NCI-H2196 (cell line): ENCODE results near the gene FAM184B.

Experiments
- DNase-seq: peaks from one replicate; lab custom pipeline; 2025; ENCODE audit not compliant: unreplicated experiment; lab: John Stamatoyannopoulos, UW

FAM184B gene

DNA sequence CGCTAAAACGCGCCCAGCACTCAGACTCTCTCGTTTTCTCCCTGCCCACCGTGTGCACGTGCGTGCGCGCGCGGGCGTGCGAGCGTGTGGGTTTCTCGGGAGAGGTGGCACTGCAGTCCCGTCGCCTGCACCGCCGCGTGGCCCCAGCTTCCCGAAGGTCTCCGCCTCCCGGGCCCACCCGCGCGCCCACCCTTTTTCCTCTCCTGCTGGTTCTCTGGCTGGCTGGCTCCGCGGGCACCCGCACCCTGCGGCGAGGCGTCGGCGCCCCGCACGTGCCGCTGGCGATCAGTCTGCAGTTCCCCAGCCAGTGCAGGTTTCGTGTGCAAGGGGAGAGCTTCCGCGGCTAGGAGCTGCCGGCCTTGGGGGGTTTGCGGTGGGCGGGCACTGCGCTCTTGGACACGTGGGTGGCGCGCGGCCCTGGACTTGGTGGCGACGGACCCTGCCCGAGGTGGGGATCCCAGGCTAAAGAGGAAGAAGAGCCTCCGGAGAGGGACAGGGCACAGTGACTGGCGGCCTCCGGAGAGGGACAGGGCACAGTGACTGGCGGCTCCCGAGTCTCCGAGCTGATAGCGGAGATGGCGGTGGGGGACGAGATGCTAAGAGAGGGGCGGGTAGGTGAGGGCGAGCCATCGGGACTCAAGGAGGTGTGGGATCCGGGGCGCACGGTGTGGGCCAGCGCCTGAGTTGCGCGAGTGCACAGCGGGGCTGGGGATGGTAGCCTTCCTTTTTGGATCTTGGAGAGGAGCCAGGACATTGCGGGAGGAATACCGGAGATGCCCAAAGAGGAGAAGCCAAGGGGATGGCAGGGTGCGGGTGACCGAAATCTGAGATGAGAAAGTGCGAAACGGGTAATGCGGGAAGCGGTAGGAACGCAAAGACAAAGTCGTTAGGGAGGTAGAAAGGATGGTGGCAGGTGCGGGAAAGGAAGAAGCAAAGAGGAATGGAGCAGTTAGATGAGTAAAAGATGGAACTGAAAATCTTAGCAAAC is at the start of gene FAM184B:
TSS of gene FAM184B (minus strand) at position 322 of the 988 bp plus-strand sequence. CDS start 322 bp downstream, outside the sequence.
- DNase-seq, result no peak

DNA sequence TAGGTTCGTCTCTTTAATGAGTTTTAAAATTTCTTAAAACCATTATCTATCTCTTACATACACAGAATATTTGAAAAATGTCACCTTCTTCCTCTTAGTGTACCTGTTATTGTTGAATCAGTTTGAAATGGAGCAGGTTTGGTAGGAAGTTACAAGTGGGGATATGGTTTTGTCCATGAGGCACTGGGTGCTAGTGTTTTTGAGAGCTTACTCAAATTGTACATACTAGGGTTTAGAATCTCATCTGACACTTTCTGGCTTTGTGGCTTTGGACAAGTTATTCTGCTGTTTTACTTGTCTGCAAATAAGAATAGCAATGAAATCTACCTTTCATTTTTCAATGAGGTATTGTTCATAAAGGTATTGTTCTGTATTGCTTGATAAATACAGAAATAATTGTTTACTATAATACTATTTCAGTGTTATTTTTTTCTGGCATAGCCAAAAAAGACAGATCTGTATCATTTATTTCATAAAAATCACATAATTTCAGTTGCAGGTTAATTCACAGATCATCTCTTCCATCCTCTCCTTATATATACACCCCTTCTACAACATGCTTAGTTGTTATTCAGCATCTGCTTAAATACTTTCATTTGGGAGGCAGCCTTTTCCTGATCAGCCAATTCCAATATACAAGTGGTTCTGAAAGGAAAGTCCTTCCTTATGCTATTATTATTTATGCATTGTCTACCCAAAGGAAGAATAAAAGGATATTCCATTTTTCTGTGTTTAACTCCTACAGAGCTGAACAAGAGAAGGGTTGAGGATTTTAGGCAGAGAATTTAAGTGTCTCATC is 42.6 kb upstream of the FAM184B start:
- no peak for DNase-seq

DNA sequence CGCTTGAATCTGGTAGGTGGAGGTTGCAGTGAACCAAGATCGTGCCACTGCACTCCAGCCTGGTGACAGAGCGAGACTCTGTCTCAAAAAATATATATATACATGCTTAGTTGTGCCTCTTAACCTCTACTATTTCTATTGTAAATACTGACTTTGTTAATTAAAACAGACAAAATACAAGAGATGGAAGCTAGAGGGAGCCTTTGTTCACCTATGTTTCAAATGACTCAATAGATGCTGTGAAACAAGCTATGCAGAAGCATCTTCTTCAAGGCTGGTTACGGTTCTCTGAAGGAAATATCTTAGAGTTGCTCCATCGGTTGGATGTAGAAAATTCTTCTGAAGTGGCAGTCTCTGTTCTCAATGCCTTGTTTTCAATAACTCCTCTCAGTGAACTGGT is 35.6 kb upstream of the FAM184B start:
- peak; percentile 53 for DNase-seq

DNA sequence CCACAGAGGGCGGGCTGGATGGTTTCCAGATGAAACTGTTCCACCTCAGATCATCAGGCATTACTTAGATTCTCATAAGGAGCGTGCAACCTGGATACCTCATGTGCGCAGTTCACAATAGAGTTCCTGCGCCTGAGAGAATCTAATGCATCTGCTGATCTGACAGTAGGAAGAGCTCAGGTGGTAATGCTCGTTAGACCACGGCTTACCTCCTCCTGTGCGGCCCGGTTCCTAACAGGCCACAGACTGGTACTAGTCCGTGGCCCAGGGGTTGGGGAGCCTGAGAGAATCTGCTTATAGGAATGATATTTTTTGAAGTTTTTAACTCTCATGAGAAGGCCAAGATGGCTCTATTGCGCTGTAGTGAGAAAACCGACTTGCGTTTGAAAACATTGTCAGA is 34.7 kb upstream of the FAM184B start:
- no peak for DNase-seq

DNA sequence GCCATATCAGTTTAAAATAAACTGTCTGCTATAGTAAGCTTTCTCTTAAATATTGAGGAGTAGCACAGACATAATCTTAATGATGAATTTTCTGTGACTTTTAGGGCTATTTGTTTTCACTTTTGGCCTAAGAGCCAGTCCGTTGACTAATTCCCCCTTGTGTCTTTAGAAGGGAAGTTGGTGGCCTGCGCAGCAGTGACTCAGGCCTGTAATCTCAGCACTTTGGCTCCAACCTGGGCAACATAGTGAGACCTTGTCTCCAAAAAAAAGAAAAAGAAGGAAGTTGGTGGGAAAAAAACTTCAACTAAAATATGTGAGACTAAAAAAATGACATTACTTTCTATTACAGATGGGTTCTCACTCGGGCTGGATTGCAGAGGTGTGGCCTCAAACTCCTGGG is 32.7 kb upstream of the FAM184B start:
- DNase-seq, result no peak

DNA sequence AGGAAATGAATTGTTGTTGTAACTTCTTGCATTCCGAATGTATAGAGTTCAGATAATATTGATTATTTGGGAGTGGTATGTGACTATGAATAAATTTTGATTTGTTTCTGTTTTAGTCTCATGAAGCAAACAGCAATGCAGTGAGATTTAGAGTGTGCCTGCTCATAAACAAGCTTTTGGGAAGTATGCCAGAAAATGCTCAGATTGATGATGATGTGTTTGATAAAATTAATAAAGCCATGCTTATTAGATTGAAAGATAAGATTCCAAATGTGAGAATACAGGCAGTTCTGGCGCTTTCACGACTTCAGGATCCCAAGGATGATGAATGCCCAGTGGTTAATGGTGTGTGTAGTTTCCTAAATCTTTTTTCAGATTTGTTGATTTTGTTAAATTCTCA is 31.4 kb upstream of the FAM184B start:
- DNase-seq, result no peak

DNA sequence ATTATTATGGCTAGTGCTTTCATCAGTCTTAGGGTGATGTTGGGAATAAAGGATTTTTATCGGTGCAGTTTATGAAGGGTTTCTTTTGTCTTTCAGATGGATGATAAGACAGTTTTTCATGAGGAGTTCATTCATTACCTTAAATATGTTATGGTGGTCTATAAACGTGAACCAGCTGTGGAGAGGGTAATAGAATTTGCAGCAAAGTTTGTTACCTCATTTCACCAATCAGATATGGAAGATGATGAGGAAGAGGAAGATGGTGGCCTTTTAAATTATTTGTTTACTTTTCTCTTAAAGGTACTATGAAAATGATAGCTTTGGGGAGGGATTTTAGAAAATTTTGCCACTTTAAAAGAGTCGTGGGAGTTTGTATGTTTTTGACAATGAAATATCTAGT is 30.7 kb upstream of the FAM184B start:
- no peak for DNase-seq

DNA sequence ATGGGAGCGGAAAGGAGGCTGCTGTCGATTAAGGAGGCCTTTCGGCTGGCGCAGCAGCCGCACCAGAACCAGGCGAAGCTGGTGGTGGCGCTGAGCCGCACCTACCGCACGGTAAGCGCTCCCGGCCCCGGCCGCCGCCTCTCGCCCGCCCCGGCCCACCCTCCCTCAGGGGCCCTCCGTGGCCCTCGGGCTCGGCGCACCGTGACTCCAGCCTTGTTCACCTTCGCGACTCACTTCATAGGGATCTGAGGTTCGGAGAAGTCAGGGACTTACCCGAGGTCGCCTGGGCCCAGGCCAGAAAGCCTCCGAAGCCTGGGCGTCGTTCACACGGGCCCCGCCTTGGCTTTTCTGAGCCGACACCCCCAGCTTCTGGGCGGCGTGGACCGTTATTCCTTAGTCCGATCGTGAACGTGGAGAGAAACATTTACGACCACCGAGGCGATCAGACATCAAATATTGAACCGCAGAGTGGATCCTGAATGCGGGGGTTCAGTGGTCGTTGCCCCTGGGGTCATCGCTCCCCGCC is 29.7 kb upstream of the FAM184B start:
- DNase-seq, result no peak

DNA sequence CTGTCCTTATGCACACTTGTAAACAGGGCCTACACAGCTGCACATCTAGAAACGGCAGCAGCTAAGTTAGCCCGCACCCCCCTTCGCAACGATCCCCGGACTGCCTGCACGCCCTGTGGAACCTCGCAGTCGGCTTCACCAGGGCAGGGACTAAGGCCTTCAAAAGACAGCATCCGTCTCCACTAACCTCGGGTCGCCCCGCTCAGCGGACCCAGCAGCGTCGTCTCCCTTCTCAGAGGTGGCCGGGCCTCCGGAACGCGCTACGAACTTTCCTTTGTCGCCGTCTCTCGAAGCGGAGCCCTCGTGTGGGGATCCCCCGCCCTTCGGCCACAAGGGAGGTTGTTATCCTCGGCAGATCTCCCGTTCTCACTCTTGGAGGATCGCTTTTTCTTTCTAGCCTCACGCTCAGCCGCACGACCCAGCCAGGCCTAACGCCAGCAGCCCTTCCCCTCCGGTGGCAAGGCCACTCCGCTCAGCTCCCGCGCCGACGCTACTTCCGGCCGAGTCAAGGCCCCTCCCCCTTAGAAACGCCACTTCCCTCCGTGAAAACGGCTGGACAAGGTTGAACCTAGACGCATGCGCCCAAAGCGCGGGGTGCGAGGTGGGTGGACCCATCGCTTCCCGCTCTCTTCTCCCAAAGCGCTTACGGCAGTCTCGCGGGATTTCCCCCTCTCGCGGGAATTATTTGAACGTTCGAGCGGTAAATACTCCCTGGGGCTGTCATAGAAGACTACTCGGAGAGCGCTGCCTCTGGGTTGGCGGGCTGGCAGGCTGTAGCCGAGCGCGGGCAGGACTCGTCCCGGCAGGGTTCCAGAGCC is 29.0 kb upstream of the FAM184B start, which contains the start of the genes DCAF16 and NCAPG:
TSS of gene DCAF16 (minus strand) at position 498 of the 818 bp plus-strand sequence. CDS start 6,616 bp downstream, outside the sequence.
TSS of gene NCAPG (plus strand) at position 720 of the 818 bp plus-strand sequence. CDS start 99 bp downstream, outside the sequence.
- DNase-seq, result peak; percentile 99

DNA sequence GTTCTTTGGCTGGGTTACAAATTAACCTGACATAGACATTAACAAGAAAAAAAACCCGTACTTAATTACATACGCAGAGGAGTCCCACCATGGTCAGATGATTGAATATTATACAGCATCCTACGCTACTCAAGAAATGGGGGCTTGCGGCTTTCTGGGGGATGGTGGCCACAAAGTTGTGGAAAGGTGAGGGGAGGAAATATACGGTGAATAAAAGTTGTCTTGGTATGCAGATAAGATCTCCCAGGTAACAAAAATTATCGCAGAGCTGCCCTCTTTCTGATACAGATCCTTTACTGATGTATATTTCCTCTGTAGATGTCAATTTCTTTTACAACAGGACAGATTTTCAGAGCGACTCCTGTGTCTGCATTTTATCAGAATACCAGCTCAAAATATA is 28.2 kb upstream of the FAM184B start:
- no peak for DNase-seq

DNA sequence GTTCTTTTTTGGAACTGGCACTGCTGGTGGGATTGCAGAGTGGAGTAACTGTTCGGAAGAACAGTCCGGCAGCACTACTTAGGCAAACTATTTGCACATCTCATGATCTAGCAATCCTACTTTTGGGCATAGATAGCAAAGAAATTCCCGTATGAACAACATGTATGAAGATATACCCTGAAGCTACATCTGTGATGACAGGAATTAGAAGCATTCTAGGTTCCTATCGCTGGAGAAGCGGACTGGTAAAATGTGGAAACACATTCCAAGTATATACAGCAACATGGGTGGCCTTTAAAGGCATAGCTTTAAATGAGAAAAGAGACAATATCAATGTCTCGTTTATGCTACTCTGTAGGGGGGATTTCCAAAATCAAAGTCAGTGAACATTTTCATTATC is 26.0 kb upstream of the FAM184B start:
- DNase-seq, result no peak

DNA sequence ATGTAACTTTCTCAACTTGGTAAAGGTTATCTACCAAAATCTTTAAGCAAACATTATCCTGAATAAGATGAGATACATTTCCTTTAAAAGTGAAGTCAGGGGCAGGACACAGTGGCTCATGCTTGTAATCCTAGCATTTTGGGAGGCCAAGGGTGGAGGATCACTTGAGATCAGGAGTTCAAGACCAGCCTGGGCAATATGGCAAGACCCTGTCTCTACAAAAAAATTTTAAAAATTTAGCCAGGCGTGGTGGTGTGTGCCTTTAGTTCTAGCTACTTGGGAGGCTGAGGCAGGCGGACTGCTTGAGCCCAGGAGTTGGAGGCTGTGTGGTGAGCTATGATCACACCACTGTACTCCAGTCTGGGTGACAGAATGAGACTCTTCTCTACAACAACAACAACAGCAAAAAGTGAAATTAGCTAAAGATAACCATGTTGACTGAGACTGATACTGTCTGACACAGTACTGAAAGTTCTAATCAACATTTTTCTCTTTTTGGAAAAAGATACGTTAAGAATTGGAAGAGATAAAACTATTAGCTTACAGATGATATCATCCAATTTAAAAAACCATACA is 24.2 kb upstream of the FAM184B start:
- no peak for DNase-seq

DNA sequence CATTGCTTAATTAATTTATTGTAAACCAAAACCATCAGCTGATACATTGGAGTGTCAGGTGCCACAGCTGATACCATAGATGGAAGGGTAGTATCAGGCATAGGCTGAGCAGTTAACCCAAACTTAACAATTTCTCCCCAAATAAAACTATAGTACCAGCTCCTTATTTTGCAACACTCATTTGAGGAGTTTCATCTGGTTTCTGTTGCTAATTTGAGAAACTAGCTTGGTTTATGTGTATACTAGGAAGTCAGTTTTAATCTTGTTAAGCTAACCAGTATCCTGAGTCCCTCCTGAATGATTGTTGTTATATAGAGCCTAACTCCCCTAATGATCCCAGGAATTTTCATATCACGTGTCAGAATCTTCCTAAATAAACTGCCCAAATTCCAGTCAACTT is 16.4 kb upstream of the FAM184B start:
- DNase-seq, result no peak

DNA sequence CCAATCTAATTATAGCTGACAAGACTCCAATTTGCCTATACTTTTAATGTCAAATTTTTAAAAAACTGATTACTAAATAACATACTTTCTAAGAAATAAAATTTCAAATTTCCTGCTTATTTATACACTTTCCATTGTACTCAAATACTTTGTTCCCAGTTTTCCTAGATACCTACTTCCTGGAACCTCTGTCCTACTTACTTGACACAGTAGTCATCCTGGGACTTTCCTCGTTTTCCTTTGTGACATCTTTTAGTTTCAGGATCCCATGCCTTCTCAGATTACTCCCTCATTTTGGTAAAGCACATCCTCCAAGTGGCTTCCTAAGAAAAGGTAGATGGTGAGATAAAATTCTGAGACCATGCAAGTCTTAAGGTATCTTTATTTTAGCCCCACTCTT is 13.3 kb upstream of the FAM184B start:
- no peak for DNase-seq

DNA sequence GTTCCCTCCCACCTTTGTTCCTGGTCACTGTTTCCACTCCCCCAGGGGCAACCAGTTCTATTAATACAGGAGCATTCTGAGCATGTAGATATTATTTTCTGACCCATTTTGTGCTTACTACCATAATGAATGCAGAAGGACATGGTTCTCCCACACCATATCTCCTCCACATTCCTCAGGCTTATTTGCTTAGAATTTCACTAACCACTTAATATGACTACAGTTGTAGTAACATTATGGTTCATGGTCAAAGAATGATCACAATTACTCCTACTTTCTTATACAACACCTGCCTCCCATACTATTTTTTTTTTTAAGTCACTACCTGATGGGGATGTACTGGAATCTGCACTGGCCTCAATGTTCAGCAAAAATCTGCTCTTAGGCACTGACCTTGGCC is 7.5 kb upstream of the FAM184B start:
- DNase-seq, result no peak

DNA sequence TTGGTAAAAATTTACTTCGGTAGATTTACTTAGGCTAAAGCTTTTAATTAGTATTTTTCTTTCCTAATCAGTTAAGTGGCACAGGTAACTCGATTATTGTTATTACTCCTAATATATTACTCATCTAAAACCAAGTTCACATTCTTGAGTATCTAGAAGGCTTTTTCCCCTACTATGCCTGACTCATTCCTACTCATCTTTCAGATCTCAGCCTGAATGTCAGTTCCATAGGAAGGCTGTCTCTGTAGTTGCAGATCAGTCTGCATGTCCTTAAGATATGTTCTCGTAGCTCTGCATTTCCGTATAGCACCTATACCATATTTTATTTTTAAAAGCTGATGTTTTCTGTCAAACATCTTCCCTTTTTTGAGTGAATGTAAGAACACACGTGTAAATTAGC is 5.9 kb upstream of the FAM184B start:
- no peak for DNase-seq

DNA sequence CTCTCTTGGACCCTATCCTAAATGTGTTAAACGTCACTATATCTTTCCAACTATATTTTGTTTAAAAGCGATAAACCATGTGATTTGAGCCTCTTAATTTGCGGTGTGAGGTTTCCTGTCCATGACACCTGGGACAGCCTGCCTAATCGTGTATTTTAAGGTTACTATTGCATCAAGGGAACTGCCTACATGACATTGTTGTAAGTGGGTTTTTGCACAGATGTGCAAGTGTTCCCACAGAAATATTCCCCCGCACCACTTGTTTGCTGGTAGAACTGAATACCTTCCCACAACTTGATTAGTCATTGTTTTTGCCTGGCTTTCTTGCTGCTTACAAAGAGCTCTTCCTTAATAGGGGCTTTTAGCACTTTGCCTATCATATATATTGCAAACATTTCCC is 5.1 kb upstream of the FAM184B start:
- DNase-seq, result no peak

DNA sequence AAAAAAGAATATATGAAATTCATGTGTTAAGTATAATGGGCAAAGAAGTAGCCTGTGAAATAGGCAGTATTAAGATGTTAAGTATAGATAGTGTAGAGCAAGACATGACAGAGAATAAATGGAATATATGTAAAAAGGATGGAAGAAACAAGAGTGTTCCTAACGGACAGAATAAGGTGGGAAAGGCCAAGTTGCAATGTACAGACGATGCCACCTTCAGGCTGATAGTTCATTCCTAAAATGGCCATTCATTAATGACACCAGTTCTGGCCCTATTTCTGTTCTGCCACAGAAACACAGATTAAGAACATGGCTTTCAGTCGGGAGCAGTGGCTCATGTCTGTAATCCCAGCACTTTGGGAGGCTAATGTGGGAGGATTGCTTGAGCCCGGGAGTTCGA is 4.4 kb upstream of the FAM184B start:
- DNase-seq, result no peak

DNA sequence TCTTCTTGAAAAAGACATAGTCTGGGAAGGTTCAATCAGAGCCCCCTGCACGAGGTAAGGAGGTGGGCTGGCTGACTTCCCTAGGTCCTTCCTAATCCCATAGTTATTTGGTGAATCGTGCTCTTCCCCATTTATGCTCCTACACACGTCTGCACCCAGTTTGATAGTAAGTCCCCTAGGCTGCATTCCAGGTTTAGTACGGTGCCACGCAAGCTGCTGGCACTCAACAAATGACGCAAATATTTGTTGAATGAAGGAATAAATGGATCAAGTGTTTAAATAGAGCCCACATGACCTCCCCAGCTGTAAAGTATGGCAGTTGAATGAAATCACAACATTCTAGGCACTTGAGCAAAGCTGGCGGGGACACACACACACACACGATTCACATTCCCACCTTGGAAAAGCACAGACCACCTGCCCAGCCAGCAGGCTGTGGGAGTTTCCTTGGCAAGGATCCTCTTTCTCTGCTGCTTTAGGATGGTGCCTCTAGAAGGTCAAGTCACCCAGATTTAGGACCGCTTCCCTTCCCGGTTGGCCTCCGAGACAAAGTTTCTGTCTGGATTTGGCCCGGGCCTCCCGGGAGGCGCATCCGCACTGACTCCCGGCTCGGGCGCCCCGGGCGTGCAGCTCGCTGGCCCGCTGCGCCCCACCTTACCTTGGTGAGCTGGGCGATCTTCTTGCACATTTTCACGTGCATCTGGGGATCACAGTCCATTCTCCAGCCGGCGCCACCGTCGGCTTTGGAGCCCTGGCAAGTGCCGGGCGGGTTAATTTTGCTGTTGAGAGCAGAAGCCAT is 721 bp downstream of the FAM184B start:
- peak; percentile 42 for DNase-seq
